ENCODE results near the gene SCAMP2. TPM values are rescaled to one million over a fixed set of nuclear protein-coding genes. Genes with fewer than 3 reads are reported as not detected.

The SCAMP2 gene
- total RNA-seq, 3 donors from 2014 or later (not counting 1 experiment from before 2014, with no cell fraction given): 78.8 to 101 (median 92.8) TPM

DNA sequence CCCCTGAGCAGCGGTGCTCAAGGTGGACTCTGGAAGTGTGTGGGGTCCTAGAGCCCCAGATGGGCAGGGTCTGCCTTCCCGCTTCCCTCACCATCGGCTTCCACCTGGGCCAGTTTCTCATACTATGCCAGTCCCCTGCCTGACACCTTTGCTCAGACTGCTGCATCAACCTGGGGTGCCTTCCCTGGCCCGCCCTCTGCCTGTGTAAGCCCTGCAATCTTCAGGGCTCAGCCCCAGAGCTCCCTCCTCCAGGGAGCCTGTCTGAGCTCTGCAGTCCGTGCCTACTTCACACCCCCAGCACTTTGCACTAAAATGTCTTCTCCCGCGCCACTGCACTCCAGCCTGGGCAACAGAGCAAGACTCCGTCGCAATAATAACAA lies 78.2 kb downstream of the SCAMP2 start:
- Histone ChIP-seq H3K36me3 (ENCODE audit: control insufficient read depth, insufficient read depth, low read length) (peaks cover 35% of the 10 kb centered on the region), H3K4me1 (ENCODE audit: control insufficient read depth, insufficient read depth, low read length) (peaks cover 95% of the 10 kb centered on the region), H3K4me3 (ENCODE audit: low read length) (no peak overlapping the region), H3K9me3 (ENCODE audit: control insufficient read depth, insufficient read depth, low read length) (no peaks in the 10 kb centered on the region), H3K27me3 (ENCODE audit: control insufficient read depth, insufficient read depth, low read length) (no peaks in the 10 kb centered on the region), H3K27ac (ENCODE audit: low read length) (peak overlapping the region; percentile 70)
- intact Hi-C loops (cut with micrococcal nuclease): no loop called here
- H3K36me3 Mint-ChIP-seq: no peaks in the 10 kb centered on the region
- H3K4me3 Mint-ChIP-seq: peak overlapping the region; percentile 76
- H3K27ac Mint-ChIP-seq: peak overlapping the region; percentile 92 to 93
- no peaks in the 10 kb centered on the region for H3K9me3 Mint-ChIP-seq
- TF ChIP-seq, protein P1, sequence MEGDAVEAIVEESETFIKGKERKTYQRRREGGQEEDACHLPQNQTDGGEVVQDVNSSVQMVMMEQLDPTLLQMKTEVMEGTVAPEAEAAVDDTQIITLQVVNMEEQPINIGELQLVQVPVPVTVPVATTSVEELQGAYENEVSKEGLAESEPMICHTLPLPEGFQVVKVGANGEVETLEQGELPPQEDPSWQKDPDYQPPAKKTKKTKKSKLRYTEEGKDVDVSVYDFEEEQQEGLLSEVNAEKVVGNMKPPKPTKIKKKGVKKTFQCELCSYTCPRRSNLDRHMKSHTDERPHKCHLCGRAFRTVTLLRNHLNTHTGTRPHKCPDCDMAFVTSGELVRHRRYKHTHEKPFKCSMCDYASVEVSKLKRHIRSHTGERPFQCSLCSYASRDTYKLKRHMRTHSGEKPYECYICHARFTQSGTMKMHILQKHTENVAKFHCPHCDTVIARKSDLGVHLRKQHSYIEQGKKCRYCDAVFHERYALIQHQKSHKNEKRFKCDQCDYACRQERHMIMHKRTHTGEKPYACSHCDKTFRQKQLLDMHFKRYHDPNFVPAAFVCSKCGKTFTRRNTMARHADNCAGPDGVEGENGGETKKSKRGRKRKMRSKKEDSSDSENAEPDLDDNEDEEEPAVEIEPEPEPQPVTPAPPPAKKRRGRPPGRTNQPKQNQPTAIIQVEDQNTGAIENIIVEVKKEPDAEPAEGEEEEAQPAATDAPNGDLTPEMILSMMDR (IDR thresholded peaks at IDR 0.05): no peak
- H3K4me1 Mint-ChIP-seq: peaks cover 64 to 83% of the 10 kb centered on the region in 2 donors
- H3K27me3 Mint-ChIP-seq (ENCODE audit: low read depth in 2 of 2): no peaks in the 10 kb centered on the region
- DNase-seq: peak in 1 of 2 donors; percentile 52
- 47% methylated on average over 5 of the region's 9 CpGs for WGBS (ENCODE audit: insufficient coverage)
- ATAC-seq: peak in 2 of 3 donors; percentile 15 to 31

DNA sequence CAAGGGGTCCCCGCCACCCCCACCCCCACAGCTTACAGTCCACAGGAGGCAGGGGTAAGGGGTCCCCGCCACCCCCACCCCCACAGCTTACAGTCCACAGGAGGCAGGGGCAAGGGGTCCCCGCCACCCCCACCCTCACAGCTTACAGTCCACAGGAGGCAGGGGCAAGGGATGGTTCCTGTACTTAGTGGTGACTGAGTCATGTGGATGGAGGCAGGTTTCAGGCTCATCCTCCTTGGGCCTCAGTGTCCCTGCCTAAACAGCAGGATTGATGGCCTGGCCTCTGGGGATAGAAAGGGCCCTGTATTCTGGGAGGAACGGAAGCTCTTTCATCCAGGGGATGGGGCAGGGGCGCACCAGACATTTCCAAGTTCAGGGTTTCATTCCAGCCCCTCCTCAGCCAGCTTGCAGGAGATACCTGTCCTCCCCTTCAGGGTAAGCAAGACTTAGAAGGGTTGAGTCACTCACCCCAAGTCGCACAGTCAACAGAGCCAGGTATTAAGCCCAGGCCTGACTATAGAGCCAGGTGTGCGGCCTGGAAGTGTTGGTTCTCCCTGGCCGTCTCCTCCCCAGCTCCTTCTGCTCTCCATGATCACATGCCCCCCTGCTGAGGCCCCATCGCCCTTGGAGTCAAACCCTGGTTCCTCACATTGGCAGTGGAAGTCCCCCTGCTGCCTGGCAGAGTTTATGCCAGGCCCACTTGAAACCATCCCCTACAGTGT lies 78.8 kb downstream of the SCAMP2 start:
- Mint-ChIP-seq H3K4me3 (peak overlapping the region; percentile 76), H3K27me3 (ENCODE audit: low read depth in 2 of 2) (no peaks in the 10 kb centered on the region), H3K9me3 (no peaks in the 10 kb centered on the region), H3K4me1 (peaks cover 64 to 83% of the 10 kb centered on the region in 2 donors), H3K36me3 (no peaks in the 10 kb centered on the region), H3K27ac (peak overlapping the region; percentile 92 to 93)
- H3K4me3 ChIP-seq (ENCODE audit: low read length): no peak overlapping the region
- H3K27ac ChIP-seq (ENCODE audit: low read length): peak overlapping the region; percentile 70
- H3K9me3 ChIP-seq (ENCODE audit: control insufficient read depth, insufficient read depth, low read length): no peaks in the 10 kb centered on the region
- 69% methylated on average over 6 of the region's 9 CpGs for WGBS (ENCODE audit: insufficient coverage)
- TF ChIP-seq, protein P1 (IDR thresholded peaks at IDR 0.05): no peak
- H3K27me3 ChIP-seq (ENCODE audit: control insufficient read depth, insufficient read depth, low read length): no peaks in the 10 kb centered on the region
- DNase-seq: no peak
- peak in 1 of 3 donors; percentile 12 for ATAC-seq
- intact Hi-C loops (cut with micrococcal nuclease): no loop called here
- H3K36me3 ChIP-seq (ENCODE audit: control insufficient read depth, insufficient read depth, low read length): peaks cover 33% of the 10 kb centered on the region
- H3K4me1 ChIP-seq (ENCODE audit: control insufficient read depth, insufficient read depth, low read length): peaks cover 95% of the 10 kb centered on the region

Other genes starting within 250 kb of the SCAMP2 start
- 10 to 100 TPM; 22.4 to 39.2 (median 32.6) TPM for gene EDC3, start 177.3 kb downstream of the SCAMP2 start, total RNA-seq
- gene CYP1A1, start 147.8 kb downstream of the SCAMP2 start, total RNA-seq: under 1 TPM in 1 of 3 donors, not detected in 2; 0.33 TPM
- not detected for gene CYP1A2, start 124.5 kb downstream of the SCAMP2 start, total RNA-seq
- 100 to 1,000 TPM; 282 to 334 (median 287) TPM for gene CSK, start 91.3 kb downstream of the SCAMP2 start, total RNA-seq
- gene LMAN1L, start 60.5 kb downstream of the SCAMP2 start, total RNA-seq: 1 to 10 TPM in 1 of 3 donors, under 1 TPM in 2; 0.72 to 1.1 (median 0.94) TPM
- gene CPLX3, start 46.7 kb downstream of the SCAMP2 start, total RNA-seq: under 1 TPM in 2 of 3 donors, not detected in 1; 0.16 to 0.93 TPM
- 10 to 100 TPM; 54.8 to 75.1 (median 64.7) TPM for gene ULK3, start 30.2 kb downstream of the SCAMP2 start, total RNA-seq
- 10 to 100 TPM; 15.7 to 20.4 (median 18.8) TPM for gene MPI, start 16.7 kb upstream of the SCAMP2 start, total RNA-seq
- gene FAM219B, start 33.5 kb upstream of the SCAMP2 start, total RNA-seq: 100 to 1,000 TPM in 1 of 3 donors, 10 to 100 TPM in 2; 63.5 to 107 (median 69.0) TPM
- 10 to 100 TPM; 69.7 to 90.0 (median 76.9) TPM for gene COX5A, start 64.7 kb upstream of the SCAMP2 start, total RNA-seq
- gene RPP25, start 83.4 kb upstream of the SCAMP2 start, total RNA-seq: under 1 TPM; 0.21 to 0.84 (median 0.50) TPM
- 1 to 10 TPM in 1 of 3 donors, under 1 TPM in 2; 0.09 to 2.7 (median 0.54) TPM for gene SCAMP5, start 122.2 kb upstream of the SCAMP2 start, total RNA-seq
- gene PPCDC, start 150.2 kb upstream of the SCAMP2 start, total RNA-seq: 10 to 100 TPM; 21.3 to 32.3 (median 27.0) TPM

Data from natural killer cell (primary cell).